IMR-90 (cell line): Measurements from ENCODE around the gene GPR17. TPM values are rescaled to one million over a fixed set of nuclear protein-coding genes. Genes with fewer than 3 reads are reported as not detected.
A peak's percentile ranks its signal among the peaks of the same experiment; 100 is the strongest.

Source experiments
- ATAC-seq: fragments of 200-7000 bp; cut with Tn5 transposase; 2 replicates; pipeline ENCODE4 v1.9.1; 2020; ENCODE audit warnings: low read depth, mild to moderate bottlenecking, moderate library complexity
- BruUV-seq: library from RNA; stranded (reverse); fragments of 400-500 nt; replicated peaks from 2 replicates; lab custom pipeline; 2021; lab: Mats Ljungman, UMichigan
- CTCF ChIA-PET: fragments of 300-600 bp; formaldehyde crosslinking; extraction: SDS; loops from one replicate; lab custom pipeline; 2021; ENCODE audit warnings: antibody characterized with exemption; lab: Yijun Ruan, JAX
- POLR2A ChIA-PET: fragments of 300-600 bp; sonication (Branson Sonifier 250); formaldehyde crosslinking; loops from one replicate; lab custom pipeline; 2022; ENCODE audit warnings: antibody characterized with exemption; ENCODE audit not compliant: unreplicated experiment; lab: Charles Lee
- DNase-seq: peaks from one replicate; pipeline ENCODE4 v3.0.0; 2013
- H2AFZ ChIP-seq: replicated peaks from 2 replicates; pipeline ENCODE3; 2013; ENCODE audit warnings: low read length, mild to moderate bottlenecking; ENCODE audit not compliant: poor library complexity
- H2AK5ac ChIP-seq: 2 replicates; pipeline ENCODE4 v1.6.1; 2013; ENCODE audit warnings: low read depth, low read length, inconsistent platforms
- H2AK9ac ChIP-seq: replicated peaks from 2 replicates; pipeline ENCODE3; 2013; ENCODE audit warnings: mild to moderate bottlenecking, low read depth, low read length, moderate library complexity; ENCODE audit not compliant: poor library complexity
- H2BK120ac ChIP-seq: 2 replicates; pipeline ENCODE4 v1.6.1; 2013; ENCODE audit warnings: low read depth, low read length, inconsistent platforms
- H2BK15ac ChIP-seq: 3 replicates; pipeline ENCODE4 v1.6.1; 2013; ENCODE audit warnings: low read depth, low read length, inconsistent platforms
- H2BK20ac ChIP-seq: 2 replicates; pipeline ENCODE4 v1.6.1; 2013; ENCODE audit warnings: low read depth, mild to moderate bottlenecking, inconsistent platforms, low read length, moderate library complexity
- H2BK5ac ChIP-seq: 2 replicates; pipeline ENCODE4 v1.6.1; 2013; ENCODE audit warnings: mild to moderate bottlenecking, low read depth, low read length, inconsistent platforms; ENCODE audit not compliant: poor library complexity, severe bottlenecking
- H3K14ac ChIP-seq: replicated peaks from 2 replicates; pipeline ENCODE4 v1.6.1; 2013; ENCODE audit warnings: low read depth, low read length, inconsistent platforms
- H3K18ac ChIP-seq: 2 replicates; pipeline ENCODE4 v1.6.1; 2013; ENCODE audit warnings: low read depth, low read length, control low read depth
- H3K23ac ChIP-seq: 2 replicates; pipeline ENCODE4 v1.6.1; 2013; ENCODE audit warnings: low read depth, low read length, inconsistent platforms
- H3K27ac ChIP-seq: 2 replicates; pipeline ENCODE4 v1.5.1; 2013; ENCODE audit warnings: mild to moderate bottlenecking, control low read depth, low read length; ENCODE audit not compliant: insufficient read depth
- H3K27me3 ChIP-seq: 2 replicates; pipeline ENCODE4 v1.6.1; 2013; ENCODE audit warnings: low read length; ENCODE audit not compliant: control insufficient read depth, insufficient read depth
- H3K36me3 ChIP-seq: 2 replicates; pipeline ENCODE4 v1.6.1; 2013; ENCODE audit warnings: low read length, mixed read lengths; ENCODE audit not compliant: control insufficient read depth, insufficient read depth
- H3K4ac ChIP-seq: 2 replicates; pipeline ENCODE4 v1.6.1; 2013; ENCODE audit warnings: low read depth, low read length, inconsistent platforms
- H3K4me1 ChIP-seq: 2 replicates; pipeline ENCODE4 v1.6.1; 2013; ENCODE audit warnings: low read length, mixed read lengths; ENCODE audit not compliant: control insufficient read depth, insufficient read depth
- H3K4me2 ChIP-seq: 2 replicates; pipeline ENCODE4 v1.6.1; 2013; ENCODE audit warnings: low read depth, mild to moderate bottlenecking, control low read depth, low read length, moderate library complexity
- H3K4me3 ChIP-seq: 2 replicates; pipeline ENCODE4 v1.5.1; 2013; ENCODE audit warnings: low read depth, mild to moderate bottlenecking, control low read depth, low read length, moderate library complexity; ENCODE audit not compliant: insufficient read depth
- H3K56ac ChIP-seq: 2 replicates; pipeline ENCODE4 v1.6.1; 2013; ENCODE audit warnings: low read length, inconsistent platforms; ENCODE audit not compliant: insufficient read depth; ENCODE audit errors: extremely low read depth
- H3K79me1 ChIP-seq, 2 experiments: 2 replicates each; pipeline ENCODE4 v1.6.1; 2013; ENCODE audit warnings: low read length in 2 of 2, inconsistent platforms in 1 of 2, low read depth in 1 of 2
- H3K9ac ChIP-seq: 2 replicates; pipeline ENCODE4 v1.6.1; 2013; ENCODE audit warnings: low read depth, low read length, control low read depth
- H3K9me1 ChIP-seq: 2 replicates; pipeline ENCODE4 v1.6.1; 2013; ENCODE audit warnings: low read length, inconsistent platforms; ENCODE audit not compliant: insufficient read depth
- H3K9me3 ChIP-seq: 2 replicates; pipeline ENCODE4 v1.6.1; 2013; ENCODE audit warnings: low read length; ENCODE audit not compliant: control insufficient read depth, insufficient read depth
- H4K20me1 ChIP-seq: 2 replicates; pipeline ENCODE4 v1.6.1; 2013; ENCODE audit warnings: low read length, inconsistent platforms; ENCODE audit not compliant: insufficient read depth
- H4K5ac ChIP-seq: 2 replicates; pipeline ENCODE4 v1.6.1; 2013; ENCODE audit warnings: mild to moderate bottlenecking, low read depth, low read length, control low read depth
- H4K8ac ChIP-seq, 2 experiments: 2 replicates each; pipeline ENCODE4 v1.6.1; 2013; ENCODE audit warnings: low read depth in 2 of 2, low read length in 2 of 2, control low read depth in 1 of 2, inconsistent platforms in 1 of 2
- H4K91ac ChIP-seq: 2 replicates; pipeline ENCODE4 v1.6.1; 2013; ENCODE audit warnings: low read depth, low read length, inconsistent platforms; ENCODE audit not compliant: insufficient read depth
- BHLHE40 ChIP-seq: fragments of 150-350 bp; IDR thresholded peaks from 2 replicates; pipeline ENCODE4 v1.6.1; 2016; ENCODE audit warnings: mild to moderate bottlenecking, low read depth, low read length
- CEBPB ChIP-seq: IDR thresholded peaks from 2 replicates; pipeline ENCODE4 v1.6.1; 2012; ENCODE audit warnings: low read depth, low read length, improper control_type of control experiment
- CHD1 ChIP-seq: IDR thresholded peaks from 2 replicates; pipeline ENCODE4 v1.6.1; 2012; ENCODE audit warnings: low read depth, low read length, improper control_type of control experiment
- CTCF ChIP-seq: conservative IDR thresholded peaks from 2 replicates; pipeline ENCODE4 v1.5.1; 2012; ENCODE audit warnings: mild to moderate bottlenecking, low read depth, low read length, improper control_type of control experiment
- ELK1 ChIP-seq: fragments of 150-350 bp; IDR thresholded peaks from 2 replicates; pipeline ENCODE4 v1.6.1; 2016; ENCODE audit warnings: low read depth, mild to moderate bottlenecking, low read length, moderate library complexity, borderline replicate concordance
- FOS ChIP-seq: fragments of 150-350 bp; IDR thresholded peaks from 2 replicates; pipeline ENCODE4 v1.6.1; 2016; ENCODE audit warnings: low read depth, low read length
- MAFK ChIP-seq: IDR thresholded peaks from 2 replicates; pipeline ENCODE4 v1.6.1; 2012; ENCODE audit warnings: low read depth, low read length, improper control_type of control experiment
- MAZ ChIP-seq: IDR thresholded peaks from 2 replicates; pipeline ENCODE4 v1.6.1; 2012; ENCODE audit warnings: low read depth, mild to moderate bottlenecking, low read length, improper control_type of control experiment, moderate library complexity, borderline replicate concordance
- MXI1 ChIP-seq: IDR thresholded peaks from 2 replicates; pipeline ENCODE4 v1.6.1; 2012; ENCODE audit warnings: low read depth, mild to moderate bottlenecking, low read length, moderate library complexity, borderline replicate concordance
- NFE2L2 ChIP-seq: fragments of 150-350 bp; IDR thresholded peaks from 2 replicates; pipeline ENCODE4 v1.6.1; 2016; ENCODE audit warnings: low read depth, mild to moderate bottlenecking, low read length
- POLR2A ChIP-seq: IDR thresholded peaks from 2 replicates; pipeline ENCODE4 v1.6.1; 2012; ENCODE audit warnings: mild to moderate bottlenecking, low read depth, low read length
- RAD21 ChIP-seq: IDR thresholded peaks from 2 replicates; pipeline ENCODE4 v1.6.1; 2012; ENCODE audit warnings: low read length, improper control_type of control experiment
- RCOR1 ChIP-seq: IDR thresholded peaks from 2 replicates; pipeline ENCODE4 v1.6.1; 2012; ENCODE audit warnings: mild to moderate bottlenecking, low read length, improper control_type of control experiment; ENCODE audit not compliant: insufficient replicate concordance
- RFX5 ChIP-seq: IDR thresholded peaks from 2 replicates; pipeline ENCODE4 v1.8.0; 2012; ENCODE audit warnings: low read depth, mild to moderate bottlenecking, low read length, moderate library complexity
- SMC3 ChIP-seq: fragments of 150-350 bp; IDR thresholded peaks from 2 replicates; pipeline ENCODE4 v1.6.1; 2016; ENCODE audit warnings: low read depth, mild to moderate bottlenecking, antibody characterized with exemption, low read length, moderate library complexity
- USF2 ChIP-seq: fragments of 150-350 bp; IDR thresholded peaks from 2 replicates; pipeline ENCODE4 v1.6.1; 2017; ENCODE audit warnings: mild to moderate bottlenecking, antibody characterized with exemption, low read length, low read depth
- WGBS, 2 experiments: methylation state at CpG; one replicate each; pipeline versions ENCODE4 v1.1.5 to v1.1.7; 2013; ENCODE audit warnings: missing lambda C conversion rate in 2 of 2; ENCODE audit not compliant: insufficient read length in 1 of 2; ENCODE audit errors: extremely low coverage in 2 of 2; 5-methylcytosine and 5-hydroxymethylcytosine counted together
- dilution Hi-C: fragments of 300-500 bp; cut with HindIII; formaldehyde crosslinking; loops from one replicate; pipeline ENCODE4 v1.14.3; 2018; ENCODE audit warnings: low sequenced_read_pairs; ENCODE audit not compliant: unreplicated experiment
- in situ Hi-C: fragments of 300-500 bp; cut with MboI; formaldehyde crosslinking; loops from 3 replicates; pipeline ENCODE4 v1.14.3; 2019; ENCODE audit warnings: low sequenced_read_pairs, inconsistent platforms, mixed read lengths
- intact Hi-C: fragments of 100-400 bp; cut with micrococcal nuclease; formaldehyde crosslinking; loops from 2 replicates; pipeline ENCODE4 v1.10.0; 2022
- polyA plus RNA-seq, 3 experiments: library from polyadenylated mRNA; depleted of rRNA; stranded (reverse); fragments of >200 nt; gene quantifications; 2 replicates each; pipeline ENCODE4 v1.2.3, GENCODE V29; 2012; ENCODE audit warnings: low replicate concordance in 1 of 3
- total RNA-seq: library from RNA; depleted of rRNA; stranded (reverse); fragments of >200 nt; gene quantifications from 2 replicates; pipeline ENCODE4 v1.2.3, GENCODE V29; 2012

GPR17 gene
- total and polyA plus RNA-seq, 2 of the 4 experiments (the other 2 are of a cell fraction) = not detected

- in situ Hi-C loops = no loop called here
Observed at GRCh38 chr2:127614731-127615130, 31.2 kb upstream of the GPR17 start.

More at GRCh38 chr2:127614731-127615130, 31.2 kb upstream of the GPR17 start:
- Histone ChIP-seq H3K4ac (no peak overlapping the region), H3K9me1 (no peaks in the 10 kb centered on the region; the same call in 1 of the 2 replicates), H4K5ac (no peak overlapping the region), H3K4me1 (no peaks in the 10 kb centered on the region), H3K23ac (no peak overlapping the region), H3K4me2 (no peak overlapping the region), H3K27me3 (peaks cover 6% of the 10 kb centered on the region), H3K79me1 (no peaks in the 10 kb centered on the region), H2AK5ac (peak overlapping the region; percentile 20; the same call in 1 of the 2 replicates), H3K18ac (no peak overlapping the region), H2BK20ac (no peak overlapping the region), H2BK5ac (no peak overlapping the region), H2AFZ (peak overlapping the region; percentile 63), H3K4me3 (no peak overlapping the region), H4K8ac (no peak overlapping the region), H3K36me3 (no peaks in the 10 kb centered on the region), H3K56ac (no peak overlapping the region), H2AK9ac (no peak overlapping the region), H3K14ac (no peak overlapping the region), H2BK120ac (no peak overlapping the region), H3K27ac (no peak overlapping the region), H4K20me1 (no peaks in the 10 kb centered on the region), H3K9ac (no peak overlapping the region), H4K91ac (no peak overlapping the region), H2BK15ac (no peak overlapping the region; the same call in 2 of the 3 replicates), H3K9me3 (peaks cover 21% of the 10 kb centered on the region)
- POLR2A ChIA-PET = no interaction called here
- intact Hi-C loops = no loop called here
- dilution Hi-C loops = no loop called here
- ATAC-seq (no peak), DNase-seq (peak; percentile 13)
- TF ChIP-seq CHD1 (no peak), FOS (no peak), ELK1 (no peak), RAD21 (no peak), MXI1 (no peak), POLR2A (no peak), CTCF (no peak), USF2 (no peak), SMC3 (no peak), BHLHE40 (no peak), MAZ (no peak), CEBPB (no peak), RFX5 (no peak), RCOR1 (no peak), NFE2L2 (no peak), MAFK (no peak)
- CTCF ChIA-PET = interaction anchor here (0.8 kb wide), 1 partner anchor 24 kb away, joined by 5 read pairs; no protein-coding TSS in a partner anchor
- no TSS peak for BruUV-seq
- 54% methylated on average over 3 of the region's 3 CpGs; no CpG with 5 or more reads in 1 of the 2 experiments for WGBS, 2 experiments
